ENCODE measurements around the gene AGPAT3. TPM values are rescaled to one million over a fixed set of nuclear protein-coding genes. Genes with fewer than 3 reads are reported as not detected.
A peak's percentile ranks its signal among the peaks of the same experiment; 100 is the strongest.

AGPAT3 gene
- total and polyA plus RNA-seq, 10 of the 15 experiments (the other 5 are each of a cell fraction or from before 2014, with no cell fraction given): 1.2 to 110 (median 30.8) TPM

DNA sequence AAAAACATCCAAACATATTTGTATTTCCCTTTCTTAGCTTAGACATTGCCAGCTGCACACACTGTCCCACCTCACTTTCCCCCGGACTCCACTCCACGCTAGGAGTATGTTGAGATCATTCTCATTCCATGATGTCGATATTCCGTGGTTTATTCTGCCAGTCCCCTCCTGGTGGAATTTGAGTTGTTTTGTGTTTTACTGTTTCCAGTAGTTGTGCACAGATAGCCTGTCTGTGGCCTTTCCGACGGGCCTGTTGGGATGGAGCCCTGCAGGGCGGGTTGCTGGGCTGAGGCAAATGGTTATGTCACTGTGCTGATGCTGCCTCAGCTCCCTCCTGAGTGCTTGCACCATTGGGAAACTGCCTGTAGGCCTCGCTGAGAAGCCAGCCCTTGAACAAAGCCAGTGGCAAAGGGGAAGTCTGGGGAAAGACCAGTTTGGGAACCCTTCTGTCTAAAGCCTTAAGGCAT lies 159.9 kb downstream of the AGPAT3 start:
- Histone ChIP-seq H3K9ac (ENCODE audit: control insufficient read depth, insufficient read depth, low read length) (no peak overlapping the region), H3K9me3 (replicated peaks; ENCODE audit: control insufficient read depth, insufficient read depth, low read length) (peaks cover 3% of the 10 kb centered on the region; the same call in 1 of the 3 replicates), H3K79me2 (ENCODE audit: control insufficient read depth, insufficient read depth, low read length) (peaks cover 94% of the 10 kb centered on the region), H3K36me3 (ENCODE audit: control insufficient read depth in 2 of 2, insufficient read depth in 2 of 2, low read length in 1 of 2) (no peaks in the 10 kb centered on the region), H3K4me3 (no peak overlapping the region), H3K27me3 (replicated peaks in 1 of 2; ENCODE audit: control insufficient read depth in 2 of 2, insufficient read depth in 2 of 2, low read length in 1 of 2) (no peaks in the 10 kb centered on the region), H3K27ac (ENCODE audit: control insufficient read depth, insufficient read depth) (peak overlapping the region; percentile 5), H3K4me2 (ENCODE audit: control insufficient read depth, insufficient read depth) (peak overlapping the region; percentile 6; the same call in 1 of the 2 replicates), H2AFZ (ENCODE audit: control insufficient read depth, low read depth, low read length) (no peak overlapping the region), H4K20me1 (ENCODE audit: control insufficient read depth, insufficient read depth) (no peaks in the 10 kb centered on the region), H3K4me1 (ENCODE audit: control insufficient read depth, insufficient read depth, low read length) (peaks cover 6% of the 10 kb centered on the region; the same call in 1 of the 2 replicates)
- intact Hi-C loops (cut with micrococcal nuclease; ENCODE audit: unreplicated experiment): no loop called here
- 85% methylated on average over 8 of the region's 8 CpGs for WGBS (ENCODE audit: insufficient coverage, insufficient replicate concordance, low lambda C conversion rate, missing lambda C conversion rate)
- ChIA-PET CTCF (no interaction called here), RAD21 (ENCODE audit: unreplicated experiment) (interaction anchor here (1.6 kb wide), 1 partner anchor 10 kb away, joined by 4 read pairs; no protein-coding TSS in a partner anchor), POLR2A (interaction anchor here (2.6 kb wide), 1 partner anchor 11 kb away, joined by 10 read pairs; no protein-coding TSS in a partner anchor), SMC1A (ENCODE audit: uncharacterized antibody, unreplicated experiment) (interaction anchor here (1.6 kb wide), 1 partner anchor 9 kb away, joined by 6 read pairs; no protein-coding TSS in a partner anchor)
- in situ Hi-C loops (cut with MboI): no loop called here
- BruUV-seq (replicated peaks): no TSS peak
- ATAC-seq: peak; percentile 28
- TF ChIP-seq, protein P1, sequence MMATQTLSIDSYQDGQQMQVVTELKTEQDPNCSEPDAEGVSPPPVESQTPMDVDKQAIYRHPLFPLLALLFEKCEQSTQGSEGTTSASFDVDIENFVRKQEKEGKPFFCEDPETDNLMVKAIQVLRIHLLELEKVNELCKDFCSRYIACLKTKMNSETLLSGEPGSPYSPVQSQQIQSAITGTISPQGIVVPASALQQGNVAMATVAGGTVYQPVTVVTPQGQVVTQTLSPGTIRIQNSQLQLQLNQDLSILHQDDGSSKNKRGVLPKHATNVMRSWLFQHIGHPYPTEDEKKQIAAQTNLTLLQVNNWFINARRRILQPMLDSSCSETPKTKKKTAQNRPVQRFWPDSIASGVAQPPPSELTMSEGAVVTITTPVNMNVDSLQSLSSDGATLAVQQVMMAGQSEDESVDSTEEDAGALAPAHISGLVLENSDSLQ (IDR thresholded peaks at IDR 0.05): no peak
- TF ChIP-seq ZBED1 (IDR thresholded peaks at IDR 0.05; ENCODE audit: borderline replicate concordance) (no peak), IKZF2 (IDR thresholded peaks at IDR 0.05) (no peak; a peak in 1 of 4 replicates)
- TF ChIP-seq, protein P2, sequence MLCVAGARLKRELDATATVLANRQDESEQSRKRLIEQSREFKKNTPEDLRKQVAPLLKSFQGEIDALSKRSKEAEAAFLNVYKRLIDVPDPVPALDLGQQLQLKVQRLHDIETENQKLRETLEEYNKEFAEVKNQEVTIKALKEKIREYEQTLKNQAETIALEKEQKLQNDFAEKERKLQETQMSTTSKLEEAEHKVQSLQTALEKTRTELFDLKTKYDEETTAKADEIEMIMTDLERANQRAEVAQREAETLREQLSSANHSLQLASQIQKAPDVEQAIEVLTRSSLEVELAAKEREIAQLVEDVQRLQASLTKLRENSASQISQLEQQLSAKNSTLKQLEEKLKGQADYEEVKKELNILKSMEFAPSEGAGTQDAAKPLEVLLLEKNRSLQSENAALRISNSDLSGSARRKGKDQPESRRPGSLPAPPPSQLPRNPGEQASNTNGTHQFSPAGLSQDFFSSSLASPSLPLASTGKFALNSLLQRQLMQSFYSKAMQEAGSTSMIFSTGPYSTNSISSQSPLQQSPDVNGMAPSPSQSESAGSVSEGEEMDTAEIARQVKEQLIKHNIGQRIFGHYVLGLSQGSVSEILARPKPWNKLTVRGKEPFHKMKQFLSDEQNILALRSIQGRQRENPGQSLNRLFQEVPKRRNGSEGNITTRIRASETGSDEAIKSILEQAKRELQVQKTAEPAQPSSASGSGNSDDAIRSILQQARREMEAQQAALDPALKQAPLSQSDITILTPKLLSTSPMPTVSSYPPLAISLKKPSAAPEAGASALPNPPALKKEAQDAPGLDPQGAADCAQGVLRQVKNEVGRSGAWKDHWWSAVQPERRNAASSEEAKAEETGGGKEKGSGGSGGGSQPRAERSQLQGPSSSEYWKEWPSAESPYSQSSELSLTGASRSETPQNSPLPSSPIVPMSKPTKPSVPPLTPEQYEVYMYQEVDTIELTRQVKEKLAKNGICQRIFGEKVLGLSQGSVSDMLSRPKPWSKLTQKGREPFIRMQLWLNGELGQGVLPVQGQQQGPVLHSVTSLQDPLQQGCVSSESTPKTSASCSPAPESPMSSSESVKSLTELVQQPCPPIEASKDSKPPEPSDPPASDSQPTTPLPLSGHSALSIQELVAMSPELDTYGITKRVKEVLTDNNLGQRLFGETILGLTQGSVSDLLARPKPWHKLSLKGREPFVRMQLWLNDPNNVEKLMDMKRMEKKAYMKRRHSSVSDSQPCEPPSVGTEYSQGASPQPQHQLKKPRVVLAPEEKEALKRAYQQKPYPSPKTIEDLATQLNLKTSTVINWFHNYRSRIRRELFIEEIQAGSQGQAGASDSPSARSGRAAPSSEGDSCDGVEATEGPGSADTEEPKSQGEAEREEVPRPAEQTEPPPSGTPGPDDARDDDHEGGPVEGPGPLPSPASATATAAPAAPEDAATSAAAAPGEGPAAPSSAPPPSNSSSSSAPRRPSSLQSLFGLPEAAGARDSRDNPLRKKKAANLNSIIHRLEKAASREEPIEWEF (IDR thresholded peaks at IDR 0.05; ENCODE audit: insufficient replicate concordance, low read depth, low read length): no peak
- FAIRE-seq: no peak
- DNase-seq (ENCODE audit: low read depth, low spot score): no peak
